Liver (tissue), 9 donors: Measurements from ENCODE around the gene ETAA1. TPM values are rescaled to one million over a fixed set of nuclear protein-coding genes. Genes with fewer than 3 reads are reported as not detected.

ENCODE experiments used
- DNase-seq: peaks from one replicate; pipeline ENCODE4 v3.0.0-alpha.2; 2017; ENCODE audit warnings: low spot score
- H3K27ac ChIP-seq, 2 donors: one replicate each; pipeline ENCODE4 v1.7.0; 2013; ENCODE audit warnings: inconsistent platforms in 2 of 2, low read length in 2 of 2, control low read depth in 1 of 2, low read depth in 1 of 2, mild to moderate bottlenecking in 1 of 2
- H3K27me3 ChIP-seq, 4 donors: one replicate each; pipeline versions ENCODE4 v1.6.1 to v1.7.0; 2013; ENCODE audit warnings: low read length in 3 of 4, inconsistent platforms in 1 of 4, mild to moderate bottlenecking in 1 of 4, moderate library complexity in 1 of 4; ENCODE audit not compliant: control insufficient read depth in 4 of 4, insufficient read depth in 4 of 4
- H3K36me3 ChIP-seq, 4 donors: one replicate each; pipeline versions ENCODE4 v1.6.1 to v1.7.0; 2013; ENCODE audit warnings: low read length in 3 of 4, mild to moderate bottlenecking in 3 of 4, low read depth in 1 of 4, moderate library complexity in 1 of 4; ENCODE audit not compliant: control insufficient read depth in 4 of 4, insufficient read depth in 3 of 4
- H3K4me1 ChIP-seq, 4 donors: one replicate each; pipeline versions ENCODE4 v1.6.1 to v1.7.0; 2013; ENCODE audit warnings: low read length in 3 of 4, mild to moderate bottlenecking in 3 of 4, moderate library complexity in 1 of 4; ENCODE audit not compliant: control insufficient read depth in 4 of 4, insufficient read depth in 4 of 4
- H3K4me3 ChIP-seq, 3 donors: one replicate each; pipeline versions ENCODE4 v1.6.1 to v1.7.0; 2013; ENCODE audit warnings: low read length in 3 of 3, control low read depth in 1 of 3, low read depth in 1 of 3, mild to moderate bottlenecking in 1 of 3
- H3K9ac ChIP-seq, 2 donors: one replicate each; pipeline ENCODE4 v1.7.0; 2013; ENCODE audit warnings: low read length in 2 of 2, mild to moderate bottlenecking in 2 of 2, moderate library complexity in 2 of 2, control low read depth in 1 of 2, low read depth in 1 of 2
- H3K9me3 ChIP-seq, 4 donors: one replicate each; pipeline versions ENCODE4 v1.6.1 to v1.7.0; 2013; ENCODE audit warnings: low read length in 3 of 4; ENCODE audit not compliant: control insufficient read depth in 4 of 4
- ATF3 ChIP-seq: IDR thresholded peaks from 2 replicates; pipeline ENCODE4 v1.6.1; 2016; ENCODE audit warnings: antibody characterized with exemption
- CTCF ChIP-seq: fragments of 150-350 bp; IDR thresholded peaks from 2 replicates; pipeline ENCODE4 v1.5.1; 2017; ENCODE audit warnings: improper control_type of control experiment, low read depth, low read length; ENCODE audit not compliant: missing input control
- FOXA1 ChIP-seq: IDR thresholded peaks from 2 replicates; pipeline ENCODE4 v1.6.1; 2016; ENCODE audit warnings: antibody characterized with exemption
- FOXA2 ChIP-seq: IDR thresholded peaks from 2 replicates; pipeline ENCODE4 v1.6.1; 2016; ENCODE audit warnings: antibody characterized with exemption
- GABPA ChIP-seq, 2 donors: IDR thresholded peaks in 1 of 2; conservative IDR thresholded peaks in 1 of 2; 2 replicates each; pipeline ENCODE4 v1.6.1; 2016; ENCODE audit warnings: antibody characterized with exemption in 2 of 2, mild to moderate bottlenecking in 1 of 2, moderate library complexity in 1 of 2
- HNF4G ChIP-seq: IDR thresholded peaks from 2 replicates; pipeline ENCODE4 v1.6.1; 2016; ENCODE audit warnings: antibody characterized with exemption
- JUND ChIP-seq, 2 donors: IDR thresholded peaks; 2 replicates each; pipeline ENCODE4 v1.6.1; 2016; ENCODE audit warnings: antibody characterized with exemption in 2 of 2
- REST ChIP-seq: IDR thresholded peaks from 2 replicates; pipeline ENCODE4 v1.6.1; 2016; ENCODE audit warnings: antibody characterized with exemption, mild to moderate bottlenecking
- RXRA ChIP-seq, 2 donors: IDR thresholded peaks; 2 replicates each; pipeline ENCODE4 v1.6.1; 2017 to 2018; ENCODE audit warnings: antibody characterized with exemption in 2 of 2, mild to moderate bottlenecking in 1 of 2
- SP1 ChIP-seq: IDR thresholded peaks from 2 replicates; pipeline ENCODE4 v1.6.1; 2018; ENCODE audit warnings: antibody characterized with exemption, mild to moderate bottlenecking
- TAF1 ChIP-seq: conservative IDR thresholded peaks from 2 replicates; pipeline ENCODE4 v1.6.1; 2016; ENCODE audit warnings: antibody characterized with exemption, mild to moderate bottlenecking
- YY1 ChIP-seq: IDR thresholded peaks from 2 replicates; pipeline ENCODE4 v1.6.1; 2016; ENCODE audit warnings: antibody characterized with exemption, mild to moderate bottlenecking
- ZBTB33 ChIP-seq: IDR thresholded peaks from 2 replicates; pipeline ENCODE4 v1.6.1; 2016; ENCODE audit warnings: antibody characterized with exemption
- WGBS: extraction: QIAGEN DNeasy Blood & Tissue Kit; methylation state at CpG from one replicate; pipeline ENCODE4 v1.1.7; 2013; 5-methylcytosine and 5-hydroxymethylcytosine counted together
- polyA plus RNA-seq, 2 donors: library from polyadenylated mRNA; stranded (reverse) in 1 of 2; unstranded in 1 of 2; fragments of 200-250 nt in 1 of 2; fragments of >200 nt in 1 of 2; fragmentation: Nextera tagmentation in 1 of 2; extraction: Ambion mirVana in 1 of 2; gene quantifications; one replicate each; pipeline versions ENCODE4 v1.2.1 to v1.2.3, GENCODE V29; 2013 to 2015
- total RNA-seq, 2 donors: library from RNA; depleted of rRNA; stranded (reverse); fragments of >200 nt; gene quantifications; one replicate each; pipeline ENCODE4 v1.2.3, GENCODE V29; 2014
- donor health status: healthy.
- donor health status: healthy.
- donor health status: healthy.
- donor health status: healthy.
- donor health status: healthy.

Gene ETAA1
- total and polyA plus RNA-seq, 4 donors = 2.9 to 7.7 (median 4.9) TPM

- TF ChIP-seq REST = no peak
- TF ChIP-seq YY1 = no peak
- no peak for TF ChIP-seq GABPA (IDR thresholded peaks at IDR 0.05 in 1 of 2, conservative IDR thresholded peaks at IDR 0.05 in 1 of 2)
- no peak for TF ChIP-seq ATF3
Observed at GRCh38 chr2:67393237-67393636, 3.9 kb upstream of the ETAA1 start (continued).

- DNase-seq = no peak
- H3K4me3 ChIP-seq = no peak overlapping the region
- no peak overlapping the region for H3K27ac ChIP-seq
- no peaks in the 10 kb centered on the region for H3K27me3 ChIP-seq
- 98% methylated on average over 3 of the region's 3 CpGs for WGBS
- H3K9me3 ChIP-seq = no peaks in the 10 kb centered on the region
- H3K9ac ChIP-seq = no peak overlapping the region
- TF ChIP-seq ZBTB33 (no peak), TAF1 (no peak), YY1 (no peak), GABPA (IDR thresholded peaks at IDR 0.05 in 1 of 2, conservative IDR thresholded peaks at IDR 0.05 in 1 of 2) (no peak), RXRA (IDR thresholded peaks at IDR 0.05) (no peak), FOXA2 (no peak), SP1 (no peak)
- H3K4me1 ChIP-seq = peaks cover 0 to 11% (median 3%) of the 10 kb centered on the region in 4 donors
- no peaks in the 10 kb centered on the region for H3K36me3 ChIP-seq
Observed at GRCh38 chr2:67394734-67395133, 2.4 kb upstream of the ETAA1 start.

- DNase-seq = no peak
Observed at GRCh38 chr2:67399144-67399543, 2.0 kb downstream of the ETAA1 start.

More at GRCh38 chr2:67399144-67399543, 2.0 kb downstream of the ETAA1 start:
- no peaks in the 10 kb centered on the region for H3K27me3 ChIP-seq
- no peak overlapping the region for H3K27ac ChIP-seq
- H3K9ac ChIP-seq = no peak overlapping the region
- TF ChIP-seq ZBTB33 (no peak), GABPA (IDR thresholded peaks at IDR 0.05 in 1 of 2, conservative IDR thresholded peaks at IDR 0.05 in 1 of 2) (no peak), HNF4G (no peak), JUND (IDR thresholded peaks at IDR 0.05) (no peak), RXRA (IDR thresholded peaks at IDR 0.05) (no peak), CTCF (no peak), TAF1 (no peak), FOXA1 (no peak), REST (no peak), YY1 (no peak), SP1 (no peak)
- peaks cover 2 to 8% (median 6%) of the 10 kb centered on the region in 4 donors for H3K36me3 ChIP-seq
- H3K4me3 ChIP-seq = no peak overlapping the region
- H3K4me1 ChIP-seq = peaks cover 0 to 11% (median 3%) of the 10 kb centered on the region in 4 donors
- 80% methylated on average over 2 of the region's 2 CpGs for WGBS
- no peaks in the 10 kb centered on the region for H3K9me3 ChIP-seq
